ENCODE measurements around the gene FA2H. TPM values are rescaled to one million over a fixed set of nuclear protein-coding genes. Genes with fewer than 3 reads are reported as not detected.

Gene FA2H
- total and polyA plus RNA-seq, 2 of the 13 experiments (the other 11 are each of a cell fraction or from before 2014, with no cell fraction given) = 0.20 TPM; not detected in 1

- no peak overlapping the region for H3K27ac ChIP-seq (ENCODE audit: extremely low read length, insufficient read depth, low read length)
- in situ Hi-C loops (cut with HindIII; ENCODE audit: extremely low pct_ligation_motif_present, low pct_unique_long_range_greater_than_20kb) = no loop called here
- POLR2A ChIA-PET = no interaction called here
These were observed 30.1 kb downstream of the FA2H start for GRCh38 chr16:74744566-74744965.

DNA sequence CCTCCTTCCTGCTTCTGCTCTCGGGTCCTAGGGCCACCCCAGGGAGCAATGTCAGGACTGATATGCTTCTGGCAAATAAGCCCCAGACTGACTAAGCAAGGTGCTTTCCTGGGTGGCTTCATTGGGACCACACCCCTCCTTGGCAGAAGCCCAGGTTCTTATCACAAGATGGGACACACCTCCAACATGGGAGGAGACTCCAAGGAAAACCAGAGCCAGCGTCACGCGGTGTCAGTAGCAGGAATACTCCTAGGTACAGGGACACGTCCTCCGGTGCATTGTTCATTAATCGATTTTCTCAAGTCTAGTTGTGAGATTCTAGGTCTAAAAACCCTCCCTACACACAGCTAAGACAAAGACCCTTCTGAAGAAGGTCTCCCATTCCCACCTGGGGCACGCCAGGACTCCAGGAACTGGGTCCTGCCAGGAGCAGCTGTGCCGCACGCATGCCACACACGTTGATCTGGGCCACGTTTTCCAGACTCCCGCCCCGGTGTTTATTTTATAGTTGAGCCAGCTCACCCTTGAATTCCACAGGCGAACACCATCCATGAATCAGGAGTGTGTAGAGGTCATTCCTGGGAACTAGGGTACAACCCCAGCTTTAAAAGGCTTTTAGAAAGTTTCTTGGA is 30.8 kb downstream of the FA2H start:
- BruUV-seq (replicated peaks) = no TSS peak
- no peak overlapping the region; the same call in 1 of the 2 replicates for H3K9ac ChIP-seq (ENCODE audit: insufficient read depth, low read depth, low read length)
- H3K36me3 ChIP-seq (replicated peaks in 1 of 2; ENCODE audit: control insufficient read depth in 1 of 2, insufficient read depth in 2 of 2, low read length in 2 of 2) = no peaks in the 10 kb centered on the region
- no peak overlapping the region for H3K27ac ChIP-seq (ENCODE audit: extremely low read length, insufficient read depth, low read length)
- H3K4me3 ChIP-seq (replicated peaks in 1 of 3; ENCODE audit: insufficient read depth in 1 of 3, low read depth in 2 of 3, low read length in 3 of 3) = peak overlapping the region; percentile 12 to 51 (median 41); a peak in 5 of 6 replicates
- H3K9me3 ChIP-seq (ENCODE audit: low read length) = no peaks in the 10 kb centered on the region
- peak overlapping the region; percentile 74 for H3K4me2 ChIP-seq (ENCODE audit: low read depth, low read length)
- CTCF ChIA-PET (ENCODE audit: low intra/inter-chr PET ratio, low total read pairs) = no interaction called here
- H3K27me3 ChIP-seq (ENCODE audit: control insufficient read depth in 1 of 2, insufficient read depth in 2 of 2, low read length in 2 of 2) = peaks cover 2 to 53% of the 10 kb centered on the region in 2 experiments; a peak in 4 of 5 replicates
- in situ Hi-C loops (cut with HindIII; ENCODE audit: extremely low pct_ligation_motif_present, low pct_unique_long_range_greater_than_20kb) (no loop called here), intact Hi-C loops (cut with micrococcal nuclease; ENCODE audit: unreplicated experiment) (no loop called here)
- FAIRE-seq (peak; percentile 55), DNase-seq (ENCODE audit: low spot score) (peak; percentile 52), ATAC-seq (peak; percentile 51)
- H2AFZ ChIP-seq (ENCODE audit: low read length) = no peak overlapping the region
- WGBS (ENCODE audit: low lambda C conversion rate) = 1% methylated on average over 15 of the region's 15 CpGs
- no peaks in the 10 kb centered on the region for H4K20me1 ChIP-seq (ENCODE audit: insufficient read depth, low read length)
- POLR2A ChIA-PET = no interaction called here
- H3K4me1 ChIP-seq (ENCODE audit: insufficient read depth, low read length) = peaks cover 22% of the 10 kb centered on the region
- no peaks in the 10 kb centered on the region for H3K79me2 ChIP-seq (ENCODE audit: insufficient read depth, low read length)
- TF ChIP-seq RFX5 (IDR thresholded peaks at IDR 0.05; ENCODE audit: low read depth, low read length) (0 out of 2 replicates have a peak, but pooled peaks have one; percentile 65), THAP9 (CRISPR knock-in tag; IDR thresholded peaks at IDR 0.05; ENCODE audit: borderline replicate concordance) (0 out of 2 replicates have a peak, but pooled peaks have one; percentile 48), ZSCAN22 (CRISPR knock-in tag; IDR thresholded peaks at IDR 0.05) (no peak), ATF5 (CRISPR knock-in tag; IDR thresholded peaks at IDR 0.05; ENCODE audit: low read depth) (no peak), TSC22D2 (CRISPR knock-in tag; IDR thresholded peaks at IDR 0.05; ENCODE audit: borderline replicate concordance) (no peak), ZSCAN9 (CRISPR knock-in tag; IDR thresholded peaks at IDR 0.05; ENCODE audit: borderline replicate concordance) (no peak)
- TF ChIP-seq, protein P1, sequence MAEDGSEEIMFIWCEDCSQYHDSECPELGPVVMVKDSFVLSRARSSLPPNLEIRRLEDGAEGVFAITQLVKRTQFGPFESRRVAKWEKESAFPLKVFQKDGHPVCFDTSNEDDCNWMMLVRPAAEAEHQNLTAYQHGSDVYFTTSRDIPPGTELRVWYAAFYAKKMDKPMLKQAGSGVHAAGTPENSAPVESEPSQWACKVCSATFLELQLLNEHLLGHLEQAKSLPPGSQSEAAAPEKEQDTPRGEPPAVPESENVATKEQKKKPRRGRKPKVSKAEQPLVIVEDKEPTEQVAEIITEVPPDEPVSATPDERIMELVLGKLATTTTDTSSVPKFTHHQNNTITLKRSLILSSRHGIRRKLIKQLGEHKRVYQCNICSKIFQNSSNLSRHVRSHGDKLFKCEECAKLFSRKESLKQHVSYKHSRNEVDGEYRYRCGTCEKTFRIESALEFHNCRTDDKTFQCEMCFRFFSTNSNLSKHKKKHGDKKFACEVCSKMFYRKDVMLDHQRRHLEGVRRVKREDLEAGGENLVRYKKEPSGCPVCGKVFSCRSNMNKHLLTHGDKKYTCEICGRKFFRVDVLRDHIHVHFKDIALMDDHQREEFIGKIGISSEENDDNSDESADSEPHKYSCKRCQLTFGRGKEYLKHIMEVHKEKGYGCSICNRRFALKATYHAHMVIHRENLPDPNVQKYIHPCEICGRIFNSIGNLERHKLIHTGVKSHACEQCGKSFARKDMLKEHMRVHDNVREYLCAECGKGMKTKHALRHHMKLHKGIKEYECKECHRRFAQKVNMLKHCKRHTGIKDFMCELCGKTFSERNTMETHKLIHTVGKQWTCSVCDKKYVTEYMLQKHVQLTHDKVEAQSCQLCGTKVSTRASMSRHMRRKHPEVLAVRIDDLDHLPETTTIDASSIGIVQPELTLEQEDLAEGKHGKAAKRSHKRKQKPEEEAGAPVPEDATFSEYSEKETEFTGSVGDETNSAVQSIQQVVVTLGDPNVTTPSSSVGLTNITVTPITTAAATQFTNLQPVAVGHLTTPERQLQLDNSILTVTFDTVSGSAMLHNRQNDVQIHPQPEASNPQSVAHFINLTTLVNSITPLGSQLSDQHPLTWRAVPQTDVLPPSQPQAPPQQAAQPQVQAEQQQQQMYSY (CRISPR knock-in tag; IDR thresholded peaks at IDR 0.05) = peak; percentile 98

More at GRCh38 chr16:74744566-74744965, 30.1 kb downstream of the FA2H start:
- CTCF ChIA-PET (ENCODE audit: low intra/inter-chr PET ratio, low total read pairs) = no interaction called here
- Histone ChIP-seq H3K4me1 (ENCODE audit: insufficient read depth, low read length) (peaks cover 24% of the 10 kb centered on the region), H2AFZ (ENCODE audit: low read length) (no peak overlapping the region), H3K4me3 (replicated peaks in 1 of 3; ENCODE audit: insufficient read depth in 1 of 3, low read depth in 2 of 3, low read length in 3 of 3) (no peak overlapping the region), H3K27me3 (ENCODE audit: control insufficient read depth in 1 of 2, insufficient read depth in 2 of 2, low read length in 2 of 2) (peaks cover 4 to 51% of the 10 kb centered on the region in 2 experiments; a peak in 4 of 5 replicates), H3K9ac (ENCODE audit: insufficient read depth, low read depth, low read length) (no peak overlapping the region), H4K20me1 (ENCODE audit: insufficient read depth, low read length) (no peaks in the 10 kb centered on the region), H3K9me3 (ENCODE audit: low read length) (no peaks in the 10 kb centered on the region), H3K4me2 (ENCODE audit: low read depth, low read length) (no peak overlapping the region), H3K36me3 (replicated peaks in 1 of 2; ENCODE audit: control insufficient read depth in 1 of 2, insufficient read depth in 2 of 2, low read length in 2 of 2) (no peaks in the 10 kb centered on the region), H3K79me2 (ENCODE audit: insufficient read depth, low read length) (no peaks in the 10 kb centered on the region)
- WGBS (ENCODE audit: low lambda C conversion rate) = 77% methylated on average over 4 of the region's 4 CpGs
- ATAC-seq (no peak), FAIRE-seq (no peak), DNase-seq (ENCODE audit: low spot score) (no peak)
- intact Hi-C loops (cut with micrococcal nuclease; ENCODE audit: unreplicated experiment) = no loop called here
- TF ChIP-seq ZNF260 (CRISPR knock-in tag; IDR thresholded peaks at IDR 0.05; ENCODE audit: borderline replicate concordance, low read depth) = no peak
- no peak for TF ChIP-seq MATR3 (CRISPR knock-in tag; IDR thresholded peaks at IDR 0.05)
- TF ChIP-seq RNF2 (conservative IDR thresholded peaks at IDR 0.05; ENCODE audit: low read depth) = no peak
- no TSS peak for BruUV-seq (replicated peaks)
